Muscle of arm (tissue), 12 donors: Measurements from ENCODE around the gene GRM1. TPM values are rescaled to one million over a fixed set of nuclear protein-coding genes. Genes with fewer than 3 reads are reported as not detected.

ENCODE experiments used
- DNase-seq: peaks from one replicate; pipeline ENCODE4 v3.0.0-alpha.2; 2013
- polyA plus RNA-seq, 12 donors: library from polyadenylated mRNA; unstranded; fragments of 120-200 nt; gene quantifications; one replicate each; pipeline ENCODE4 v1.2.1, GENCODE V29; 2013; ENCODE audit not compliant: insufficient read length in 12 of 12

GRM1 gene
- polyA plus RNA-seq, 12 donors, result 0.05 to 0.21 (median 0.10) TPM; not detected in 2

DNA sequence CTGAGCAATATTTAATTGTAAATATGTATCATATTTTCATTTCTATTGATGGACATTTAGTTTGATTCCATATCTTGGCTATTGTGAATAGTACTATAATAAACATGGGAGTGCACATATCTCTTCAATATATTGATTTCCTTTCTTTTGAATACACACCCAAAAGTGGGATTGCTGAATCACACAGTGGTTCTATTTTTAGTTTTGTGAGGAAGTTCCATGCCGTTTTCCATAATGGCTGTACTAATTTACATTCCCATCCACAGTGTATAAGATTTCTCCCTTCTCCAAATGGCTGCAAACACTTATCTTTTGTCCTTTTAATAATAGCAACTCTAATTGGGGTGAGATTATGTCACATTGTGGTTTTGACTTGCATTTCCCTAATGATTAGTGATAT lies 428.0 kb downstream of the GRM1 start:
- no peak for DNase-seq

DNA sequence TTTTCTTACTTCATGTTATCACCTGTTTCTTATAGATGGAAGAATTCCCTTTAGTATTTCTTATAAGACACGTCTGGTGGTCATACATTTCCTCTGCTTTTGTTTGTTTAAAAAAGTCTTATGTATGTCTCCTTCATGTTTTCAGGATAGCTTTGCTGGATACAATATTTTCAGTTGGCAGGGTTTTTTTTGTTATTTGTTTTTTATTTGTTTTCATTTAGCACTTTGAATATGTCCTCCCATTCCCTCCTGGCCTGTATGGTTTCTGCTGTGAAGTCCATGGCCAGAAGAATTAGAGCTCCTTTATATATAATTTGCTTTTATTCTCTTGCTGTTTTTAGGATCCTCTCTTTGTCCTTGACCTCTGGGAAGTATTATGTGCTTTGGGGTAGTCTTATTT lies 432.1 kb downstream of the GRM1 start:
- no peak for DNase-seq

DNA sequence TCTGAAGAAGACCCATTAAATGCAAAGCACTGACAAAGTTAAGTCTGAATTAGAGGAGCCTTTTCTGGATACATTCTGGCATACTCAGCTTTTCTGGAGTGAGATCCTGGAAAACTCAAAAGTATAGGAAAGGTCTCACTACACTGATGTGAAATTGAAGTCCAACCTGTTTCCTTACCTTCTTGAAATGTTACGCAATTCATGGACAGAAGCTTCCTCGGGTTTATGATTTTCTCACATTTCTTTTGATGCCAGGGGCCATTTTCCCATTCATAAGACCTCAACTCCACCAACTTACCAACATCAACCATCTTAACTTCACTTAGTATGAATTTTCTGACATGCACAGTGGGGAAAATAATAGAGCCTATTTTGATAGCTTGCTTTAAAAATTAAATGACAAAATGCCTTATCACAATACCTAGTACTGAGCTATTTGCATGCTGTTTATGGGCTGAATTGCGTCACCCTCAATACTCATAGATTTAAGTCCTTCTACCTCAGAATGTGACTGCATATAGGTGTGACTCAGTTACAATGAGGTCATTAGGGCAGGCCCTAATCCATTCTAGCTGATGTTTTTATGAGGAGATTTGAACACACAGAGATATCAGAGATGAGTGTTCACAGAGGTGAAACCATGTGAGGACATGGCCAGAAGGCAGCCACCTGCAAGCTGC lies 441.4 kb downstream of the GRM1 start:
- DNase-seq, result no peak

DNA sequence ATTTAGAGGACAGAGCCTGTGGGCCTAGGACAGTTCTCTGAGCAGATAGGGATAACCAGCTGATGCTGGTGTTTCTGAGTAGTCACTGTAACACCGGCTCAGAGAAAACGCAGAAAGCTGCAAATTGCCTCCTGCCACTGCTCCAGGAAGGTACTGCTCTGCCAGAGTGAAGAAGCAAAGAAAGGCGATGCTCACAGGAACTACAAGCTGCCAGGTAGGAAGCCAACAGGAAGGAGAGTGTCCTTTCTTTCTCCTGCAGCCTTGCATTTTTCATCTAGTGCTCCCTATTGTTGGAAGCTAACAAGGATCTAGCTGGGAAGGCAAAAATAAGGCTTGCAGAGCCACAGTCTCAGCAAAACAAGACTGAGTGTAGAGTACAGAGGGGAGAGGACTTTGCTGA lies 444.1 kb downstream of the GRM1 start:
- DNase-seq, result no peak

DNA sequence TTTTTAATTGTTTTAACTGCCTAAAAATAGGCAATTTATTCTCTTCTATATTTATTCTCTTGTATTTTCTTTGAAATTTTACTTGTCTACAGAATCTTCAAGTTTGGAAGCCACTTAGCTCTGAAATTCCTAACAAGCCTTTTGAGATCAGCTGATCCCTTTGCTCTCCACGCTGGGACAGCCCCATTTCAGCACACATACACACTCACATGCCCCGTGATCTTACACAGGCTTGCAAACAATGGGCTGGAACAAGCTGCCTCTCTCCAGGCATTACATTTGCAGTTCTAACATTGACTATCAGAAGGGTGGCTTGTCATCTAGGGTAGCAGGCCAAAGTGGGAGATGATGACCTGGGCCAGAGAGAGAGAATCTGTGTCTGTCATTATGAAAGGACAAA lies 452.7 kb downstream of the GRM1 start:
- no peak for DNase-seq

GRCh38 chr6:146484411-146484810 lies 455.5 kb downstream of the GRM1 start:
- no peak for DNase-seq

Other genes with a start within 250 kb of the GRM1 start
- 10 to 100 TPM in 10 of 12 donors, 1 to 10 TPM in 1, not detected in 1; 7.0 to 13.4 (median 11.9) TPM for gene FBXO30, start 214.3 kb upstream of the GRM1 start, polyA plus RNA-seq
- gene SHPRH, start 64.7 kb upstream of the GRM1 start, polyA plus RNA-seq, result 10 to 100 TPM in 8 of 12 donors, 1 to 10 TPM in 3, not detected in 1; 5.2 to 17.0 (median 11.8) TPM